Endothelial cell of umbilical vein (primary cell): Measurements from ENCODE around the gene SERPINA5. TPM values are rescaled to one million over a fixed set of nuclear protein-coding genes. Genes with fewer than 3 reads are reported as not detected.

Experiments
- BruUV-seq: library from RNA; stranded (reverse); fragments of 400-500 nt; replicated peaks from 2 replicates; lab custom pipeline; 2021; lab: Mats Ljungman, UMichigan
- CTCF ChIA-PET: fragments of 300-600, 350-600 bp; sonication (Branson Sonifier 250); formaldehyde crosslinking; loops from one replicate; lab custom pipeline; 2021; ENCODE audit warnings: antibody characterized with exemption, inconsistent platforms; lab: Charles Lee
- POLR2A ChIA-PET: fragments of 300-600, 350-600 bp; sonication (Branson Sonifier 250); formaldehyde crosslinking; loops from one replicate; lab custom pipeline; 2021; ENCODE audit warnings: antibody characterized with exemption, inconsistent platforms; lab: Charles Lee
- DNase-seq: peaks from one replicate; pipeline ENCODE4 v3.0.0-alpha.2; 2011; ENCODE audit warnings: low read depth, low spot score
- FAIRE-seq: peaks from 2 replicates; lab custom pipeline; 2011; peaks lifted over from hg19 to GRCh38; lab: Jason Lieb, UNC
- H2AFZ ChIP-seq: 2 replicates; pipeline ENCODE4 v1.6.0; 2012; ENCODE audit warnings: low read depth, low read length, control low read depth, inconsistent platforms
- H3K27ac ChIP-seq: 2 replicates; pipeline ENCODE4 v1.5.1; 2011; ENCODE audit warnings: low read depth, mild to moderate bottlenecking, control low read depth, low read length, moderate library complexity; ENCODE audit not compliant: insufficient read depth
- H3K27me3 ChIP-seq, 2 experiments: 2 replicates each; pipeline versions ENCODE4 v1.6.0 to v1.6.1; 2011; ENCODE audit warnings: low read length in 2 of 2, mixed read lengths in 1 of 2; ENCODE audit not compliant: control insufficient read depth in 2 of 2, insufficient read depth in 2 of 2
- H3K36me3 ChIP-seq, 2 experiments: 2 replicates in 1 of 2; 3 replicates in 1 of 2; pipeline ENCODE4 v1.5.1; 2011; ENCODE audit warnings: low read length in 2 of 2, mild to moderate bottlenecking in 1 of 2, moderate library complexity in 1 of 2; ENCODE audit not compliant: control insufficient read depth in 2 of 2, insufficient read depth in 2 of 2; ENCODE audit errors: extremely low read depth in 1 of 2
- H3K4me1 ChIP-seq: 3 replicates; pipeline ENCODE4 v1.5.1; 2011; ENCODE audit warnings: mild to moderate bottlenecking, low read length; ENCODE audit not compliant: control insufficient read depth, insufficient read depth; ENCODE audit errors: extremely low read depth
- H3K4me2 ChIP-seq: 2 replicates; pipeline ENCODE4 v1.6.1; 2011; ENCODE audit warnings: low read length, control low read depth, mixed read lengths; ENCODE audit not compliant: insufficient read depth
- H3K4me3 ChIP-seq, 3 experiments: fragments of 200-600 bp in 1 of 3; sonication (generic), shearing (Covaris generic) in 1 of 3; replicated peaks in 1 of 3; 2 replicates each; pipeline ENCODE4 v1.5.1; 2011 to 2016; ENCODE audit warnings: control low read depth in 3 of 3, low read length in 3 of 3, mild to moderate bottlenecking in 2 of 3, inconsistent platforms in 1 of 3, low read depth in 1 of 3, moderate library complexity in 1 of 3; ENCODE audit not compliant: insufficient read depth in 1 of 3
- H3K79me2 ChIP-seq: 2 replicates; pipeline ENCODE4 v1.6.0; 2012; ENCODE audit warnings: low read length, inconsistent platforms; ENCODE audit not compliant: control insufficient read depth, insufficient read depth
- H3K9ac ChIP-seq: replicated peaks from 2 replicates; pipeline ENCODE3; 2011; ENCODE audit warnings: low read length, control low read depth; ENCODE audit not compliant: insufficient read depth; ENCODE audit errors: extremely low read depth
- H3K9me1 ChIP-seq: replicated peaks from 3 replicates; pipeline ENCODE4 v1.6.0; 2011; ENCODE audit warnings: mild to moderate bottlenecking, low read length; ENCODE audit not compliant: control insufficient read depth, insufficient read depth; ENCODE audit errors: extremely low read depth
- H3K9me3 ChIP-seq: replicated peaks from 2 replicates; pipeline ENCODE4 v1.5.1; 2012; ENCODE audit warnings: low read length, inconsistent platforms; ENCODE audit not compliant: control insufficient read depth, insufficient read depth
- H4K20me1 ChIP-seq: replicated peaks from 2 replicates; pipeline ENCODE3; 2011; ENCODE audit warnings: mild to moderate bottlenecking, low read length; ENCODE audit not compliant: control insufficient read depth, insufficient read depth; ENCODE audit errors: extremely low read depth
- CTCF ChIP-seq, 2 donors: IDR thresholded peaks; 1 replicate in 1 of 2; 2 replicates in 1 of 2; pipeline ENCODE4 v1.5.1; 2011; ENCODE audit warnings: low read length in 2 of 2, mild to moderate bottlenecking in 2 of 2, moderate library complexity in 2 of 2, control low read depth in 1 of 2, inconsistent platforms in 1 of 2, low read depth in 1 of 2; ENCODE audit not compliant: insufficient read depth in 1 of 2; ENCODE audit errors: extremely low read depth in 1 of 2
- EZH2 ChIP-seq: IDR thresholded peaks from 2 replicates; pipeline ENCODE4 v1.6.1; 2012; ENCODE audit warnings: borderline replicate concordance, low read depth, mild to moderate bottlenecking, moderate library complexity, low read length, inconsistent platforms; ENCODE audit not compliant: severe bottlenecking
- FOS ChIP-seq: IDR thresholded peaks from 2 replicates; pipeline ENCODE4 v1.6.1; 2011; ENCODE audit warnings: mild to moderate bottlenecking, low read length, moderate library complexity, borderline replicate concordance; ENCODE audit not compliant: insufficient read depth
- GATA2 ChIP-seq: IDR thresholded peaks from 2 replicates; pipeline ENCODE4 v1.7.0; 2011; ENCODE audit warnings: low read depth, mild to moderate bottlenecking, moderate library complexity, mixed read lengths, low read length; ENCODE audit not compliant: insufficient read length, insufficient read depth
- JUN ChIP-seq: IDR thresholded peaks from 2 replicates; pipeline ENCODE4 v1.6.1; 2011; ENCODE audit warnings: borderline replicate concordance, low read depth; ENCODE audit not compliant: insufficient read length, insufficient read depth
- MAX ChIP-seq: IDR thresholded peaks from 2 replicates; pipeline ENCODE4 v1.6.1; 2011; ENCODE audit not compliant: insufficient read depth, insufficient read length
- MYC ChIP-seq: IDR thresholded peaks from one replicate; pipeline ENCODE4 v1.6.1; 2011; ENCODE audit warnings: mild to moderate bottlenecking, low read depth, low read length
- POLR2A ChIP-seq: IDR thresholded peaks from 2 replicates; pipeline ENCODE4 v1.6.1; 2012; ENCODE audit warnings: low read depth, mild to moderate bottlenecking, control low read depth, low read length
- POLR2AphosphoS5 ChIP-seq: IDR thresholded peaks from 2 replicates; pipeline ENCODE4 v1.6.1; 2012; ENCODE audit warnings: low read depth, mild to moderate bottlenecking, control low read depth, low read length, moderate library complexity; ENCODE audit not compliant: insufficient read depth
- dilution Hi-C: fragments of 300-500 bp; cut with MboI; formaldehyde crosslinking; loops from one replicate; pipeline ENCODE4 v1.15.0; 2019; ENCODE audit warnings: low sequenced_read_pairs; ENCODE audit not compliant: extremely low pct_ligation_motif_present
- intact Hi-C: fragments of 100-400 bp; cut with micrococcal nuclease; formaldehyde crosslinking; loops from one replicate; pipeline ENCODE4 v1.10.0; 2022
- polyA plus RNA-seq, 4 experiments: library from polyadenylated mRNA; depleted of rRNA in 3 of 4; stranded (reverse) in 3 of 4; unstranded in 1 of 4; fragments of >200 nt; gene quantifications; 2 replicates each; pipeline versions ENCODE4 v1.2.1 to v1.2.3, GENCODE V29; 2011 to 2012; ENCODE audit warnings: missing spikeins in 1 of 4
- total RNA-seq: library from RNA; stranded (reverse); gene quantifications from 2 replicates; pipeline ENCODE4 v1.2.3, GENCODE V29; 2021

Gene SERPINA5
- total and polyA plus RNA-seq, 2 donors (not counting 3 experiments of a cell fraction or from before 2014, with no cell fraction given): 0.12 TPM; not detected in 1

GRCh38 chr14:94571950-94572349, 9.3 kb upstream of the SERPINA5 start:
- Histone ChIP-seq H3K79me2 (no peaks in the 10 kb centered on the region), H3K9me3 (no peaks in the 10 kb centered on the region), H4K20me1 (no peaks in the 10 kb centered on the region), H3K27me3 (no peaks in the 10 kb centered on the region), H3K4me3 (no peak overlapping the region), H3K9ac (no peak overlapping the region), H3K27ac (no peak overlapping the region), H3K9me1 (no peaks in the 10 kb centered on the region), H2AFZ (no peak overlapping the region), H3K4me2 (no peak overlapping the region), H3K4me1 (no peaks in the 10 kb centered on the region), H3K36me3 (no peaks in the 10 kb centered on the region)
- intact Hi-C loops (no loop called here), dilution Hi-C loops (no loop called here)
- CTCF ChIA-PET: no interaction called here
- DNase-seq (peak; percentile 11), FAIRE-seq (no peak)
- BruUV-seq: no TSS peak
- no peak for TF ChIP-seq POLR2AphosphoS5
- peak; percentile 36 for TF ChIP-seq FOS
- POLR2A ChIA-PET: no interaction called here

GRCh38 chr14:94572637-94573303, 8.5 kb upstream of the SERPINA5 start:
- Histone ChIP-seq H3K36me3 (no peaks in the 10 kb centered on the region), H3K79me2 (no peaks in the 10 kb centered on the region), H4K20me1 (no peaks in the 10 kb centered on the region), H3K9me1 (no peaks in the 10 kb centered on the region), H3K9me3 (no peaks in the 10 kb centered on the region), H3K4me2 (no peak overlapping the region), H3K9ac (no peak overlapping the region), H3K4me3 (no peak overlapping the region), H3K27ac (no peak overlapping the region), H3K27me3 (no peaks in the 10 kb centered on the region), H2AFZ (no peak overlapping the region), H3K4me1 (no peaks in the 10 kb centered on the region)
- ChIA-PET POLR2A (no interaction called here), CTCF (no interaction called here)
- TF ChIP-seq FOS: no peak
- no peak for TF ChIP-seq MAX
- TF ChIP-seq JUN: no peak
- no peak for TF ChIP-seq POLR2AphosphoS5
- no peak for TF ChIP-seq MYC
- no peak for TF ChIP-seq CTCF (IDR thresholded peaks at IDR 0.05; ENCODE audit: extremely low read depth in 1 of 2, insufficient read depth in 1 of 2, low read depth in 1 of 2, low read length in 2 of 2)
- TF ChIP-seq EZH2: no peak
- TF ChIP-seq POLR2A: no peak
- TF ChIP-seq GATA2: no peak
- dilution Hi-C loops: no loop called here
- FAIRE-seq (no peak), DNase-seq (no peak)
- no TSS peak for BruUV-seq
- intact Hi-C loops: no loop called here
